22Rv1 (cell line): Measurements from ENCODE around the gene VPS35L.

Source experiments
- ZFX ChIP-seq: fragments of 450-650 bp; IDR thresholded peaks from 2 replicates; pipeline ENCODE4 v1.6.1; 2017; ENCODE audit warnings: antibody characterized with exemption, borderline replicate concordance
- TF ChIP-seq, protein P1 (sequence below): fragments of 450-650 bp; IDR thresholded peaks from 2 replicates; pipeline ENCODE4 v1.5.1; 2017; ENCODE audit warnings: mild to moderate bottlenecking

- TF ChIP-seq, protein P1, sequence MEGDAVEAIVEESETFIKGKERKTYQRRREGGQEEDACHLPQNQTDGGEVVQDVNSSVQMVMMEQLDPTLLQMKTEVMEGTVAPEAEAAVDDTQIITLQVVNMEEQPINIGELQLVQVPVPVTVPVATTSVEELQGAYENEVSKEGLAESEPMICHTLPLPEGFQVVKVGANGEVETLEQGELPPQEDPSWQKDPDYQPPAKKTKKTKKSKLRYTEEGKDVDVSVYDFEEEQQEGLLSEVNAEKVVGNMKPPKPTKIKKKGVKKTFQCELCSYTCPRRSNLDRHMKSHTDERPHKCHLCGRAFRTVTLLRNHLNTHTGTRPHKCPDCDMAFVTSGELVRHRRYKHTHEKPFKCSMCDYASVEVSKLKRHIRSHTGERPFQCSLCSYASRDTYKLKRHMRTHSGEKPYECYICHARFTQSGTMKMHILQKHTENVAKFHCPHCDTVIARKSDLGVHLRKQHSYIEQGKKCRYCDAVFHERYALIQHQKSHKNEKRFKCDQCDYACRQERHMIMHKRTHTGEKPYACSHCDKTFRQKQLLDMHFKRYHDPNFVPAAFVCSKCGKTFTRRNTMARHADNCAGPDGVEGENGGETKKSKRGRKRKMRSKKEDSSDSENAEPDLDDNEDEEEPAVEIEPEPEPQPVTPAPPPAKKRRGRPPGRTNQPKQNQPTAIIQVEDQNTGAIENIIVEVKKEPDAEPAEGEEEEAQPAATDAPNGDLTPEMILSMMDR = no peak
- TF ChIP-seq ZFX = no peak
Observed at GRCh38 chr16:19688396-19689024, 133.0 kb downstream of the VPS35L start.
